H1 (cell line): ENCODE measurements around the gene AMIGO2. TPM values are rescaled to one million over a fixed set of nuclear protein-coding genes. Genes with fewer than 3 reads are reported as not detected.

Source experiments
- CTCF ChIA-PET: fragments of 300-600 bp; sonication (Branson Sonifier 250); formaldehyde crosslinking; loops from one replicate; lab custom pipeline; 2021; ENCODE audit not compliant: partially characterized antibody; lab: Charles Lee
- POLR2A ChIA-PET: fragments of 300-600 bp; sonication (Branson Sonifier 250); formaldehyde crosslinking; loops from one replicate; lab custom pipeline; 2021; ENCODE audit warnings: inconsistent platforms; ENCODE audit not compliant: partially characterized antibody; lab: Charles Lee
- DNase-seq, 2 experiments: peaks; one replicate each; pipeline versions ENCODE4 v3.0.0 to v3.0.0-alpha.2; 2010 to 2022; ENCODE audit warnings: low spot score in 2 of 2, low read depth in 1 of 2, mixed read lengths in 1 of 2
- FAIRE-seq: peaks from 2 replicates; lab custom pipeline; 2011; peaks lifted over from hg19 to GRCh38; lab: Jason Lieb, UNC
- H2AFZ ChIP-seq: 2 replicates; pipeline ENCODE4 v1.8.1; 2012; ENCODE audit warnings: low read length, inconsistent platforms
- H2AK5ac ChIP-seq: 2 replicates; pipeline ENCODE4 v1.6.1; 2013; ENCODE audit warnings: low read depth, low read length
- H2BK120ac ChIP-seq: replicated peaks from 2 replicates; pipeline ENCODE3; 2013; ENCODE audit warnings: low read depth, low read length, inconsistent platforms
- H2BK12ac ChIP-seq: 2 replicates; pipeline ENCODE4 v1.6.1; 2013; ENCODE audit warnings: low read depth, low read length
- H2BK15ac ChIP-seq: 2 replicates; pipeline ENCODE4 v1.6.1; 2013; ENCODE audit warnings: low read length
- H2BK20ac ChIP-seq: 2 replicates; pipeline ENCODE4 v1.6.1; 2013; ENCODE audit warnings: low read length
- H2BK5ac ChIP-seq: 2 replicates; pipeline ENCODE4 v1.6.1; 2013; ENCODE audit warnings: low read depth, low read length
- H3K14ac ChIP-seq: 2 replicates; pipeline ENCODE4 v1.6.1; 2013; ENCODE audit warnings: inconsistent platforms; ENCODE audit not compliant: insufficient read length
- H3K18ac ChIP-seq: 2 replicates; pipeline ENCODE4 v1.6.1; 2013; ENCODE audit warnings: low read length; ENCODE audit errors: extremely low read depth
- H3K23ac ChIP-seq: 2 replicates; pipeline ENCODE4 v1.6.1; 2013; ENCODE audit warnings: inconsistent platforms; ENCODE audit not compliant: insufficient read length
- H3K23me2 ChIP-seq: 2 replicates; pipeline ENCODE4 v1.6.1; 2013; ENCODE audit warnings: low read depth, low read length
- H3K27ac ChIP-seq: 2 replicates; pipeline ENCODE4 v1.6.1; 2011; ENCODE audit warnings: low read depth, low read length, inconsistent platforms
- H3K27me3 ChIP-seq, 4 experiments: replicated peaks in 1 of 4; 1 replicate in 1 of 4; 2 replicates in 3 of 4; pipeline versions ENCODE4 v1.6.1 to v1.8.1; 2011 to 2013; ENCODE audit warnings: low read length in 3 of 4, mild to moderate bottlenecking in 3 of 4, inconsistent platforms in 2 of 4, mixed read lengths in 2 of 4, moderate library complexity in 1 of 4; ENCODE audit not compliant: control insufficient read depth in 3 of 4, insufficient read depth in 3 of 4; ENCODE audit errors: extremely low read depth in 1 of 4
- H3K36me3 ChIP-seq, 4 experiments: 2 replicates each; pipeline versions ENCODE4 v1.6.1 to v1.8.1; 2011 to 2013; ENCODE audit warnings: mild to moderate bottlenecking in 4 of 4, low read length in 3 of 4, moderate library complexity in 2 of 4, control low read depth in 1 of 4, inconsistent platforms in 1 of 4; ENCODE audit not compliant: insufficient read depth in 4 of 4, control insufficient read depth in 2 of 4
- H3K4ac ChIP-seq: replicated peaks from 2 replicates; pipeline ENCODE3; 2013; ENCODE audit warnings: low read length, low read depth, mixed read lengths, inconsistent platforms; ENCODE audit not compliant: insufficient read length
- H3K4me1 ChIP-seq, 4 experiments: replicated peaks in 1 of 4; 1 replicate in 1 of 4; 2 replicates in 3 of 4; pipeline versions ENCODE4 v1.6.1 to v1.8.1; 2011 to 2013; ENCODE audit warnings: low read length in 3 of 4, inconsistent platforms in 2 of 4, mixed read lengths in 1 of 4; ENCODE audit not compliant: insufficient read depth in 4 of 4, control insufficient read depth in 3 of 4
- H3K4me2 ChIP-seq, 2 experiments: 2 replicates each; pipeline versions ENCODE4 v1.6.1 to v1.8.1; 2011 to 2013; ENCODE audit warnings: low read depth in 2 of 2, low read length in 2 of 2, control low read depth in 1 of 2, inconsistent platforms in 1 of 2, mild to moderate bottlenecking in 1 of 2; ENCODE audit not compliant: insufficient read depth in 1 of 2
- H3K4me3 ChIP-seq, 4 experiments: fragments of 200-600, 300-600 bp in 1 of 4; sonication (generic), shearing (Covaris generic), sonication (Bioruptor Twin) in 1 of 4; 2 replicates each; pipeline versions ENCODE4 v1.5.1 to v1.8.1; 2011 to 2016; ENCODE audit warnings: low read length in 4 of 4, low read depth in 3 of 4, control low read depth in 2 of 4, inconsistent platforms in 2 of 4, mild to moderate bottlenecking in 2 of 4, mixed read lengths in 1 of 4, moderate library complexity in 1 of 4; ENCODE audit not compliant: insufficient read depth in 2 of 4; ENCODE audit errors: extremely low read depth in 1 of 4
- H3K56ac ChIP-seq: replicated peaks from 2 replicates; pipeline ENCODE3; 2013; ENCODE audit warnings: low read depth, mild to moderate bottlenecking, mixed read lengths, low read length, inconsistent platforms; ENCODE audit not compliant: insufficient read length
- H3K79me1 ChIP-seq: 2 replicates; pipeline ENCODE4 v1.6.1; 2013; ENCODE audit warnings: low read depth, low read length, control low read depth
- H3K79me2 ChIP-seq, 2 experiments: 2 replicates each; pipeline versions ENCODE4 v1.6.1 to v1.8.1; 2012 to 2013; ENCODE audit warnings: low read length in 2 of 2, mild to moderate bottlenecking in 2 of 2, inconsistent platforms in 1 of 2; ENCODE audit not compliant: insufficient read depth in 2 of 2, control insufficient read depth in 1 of 2
- H3K9ac ChIP-seq, 4 experiments: replicated peaks in 1 of 4; 1 replicate in 1 of 4; 2 replicates in 3 of 4; pipeline versions ENCODE4 v1.6.1 to v1.8.1; 2011 to 2013; ENCODE audit warnings: low read depth in 3 of 4, low read length in 3 of 4, control low read depth in 2 of 4, mild to moderate bottlenecking in 2 of 4, moderate library complexity in 2 of 4, inconsistent platforms in 1 of 4; ENCODE audit errors: extremely low read depth in 1 of 4
- H3K9me3 ChIP-seq, 2 experiments: 2 replicates each; pipeline versions ENCODE4 v1.6.1 to v1.8.1; 2012 to 2013; ENCODE audit warnings: mild to moderate bottlenecking in 2 of 2, moderate library complexity in 2 of 2, control low read depth in 1 of 2, inconsistent platforms in 1 of 2, low read depth in 1 of 2, low read length in 1 of 2, mixed read lengths in 1 of 2; ENCODE audit not compliant: insufficient read depth in 2 of 2
- H4K20me1 ChIP-seq, 2 experiments: replicated peaks in 1 of 2; 2 replicates each; pipeline versions ENCODE3 to v1.8.1; 2011 to 2013; ENCODE audit warnings: inconsistent platforms in 2 of 2, low read length in 2 of 2, mild to moderate bottlenecking in 1 of 2; ENCODE audit not compliant: insufficient read depth in 2 of 2, control insufficient read depth in 1 of 2
- H4K5ac ChIP-seq: 2 replicates; pipeline ENCODE4 v1.6.1; 2013; ENCODE audit warnings: low read length, low read depth, mixed read lengths, inconsistent platforms; ENCODE audit not compliant: insufficient read length
- H4K8ac ChIP-seq: 2 replicates; pipeline ENCODE4 v1.8.0; 2013; ENCODE audit warnings: mild to moderate bottlenecking, moderate library complexity, low read length, inconsistent platforms; ENCODE audit not compliant: insufficient read depth; ENCODE audit errors: extremely low read depth
- H4K91ac ChIP-seq: replicated peaks from 2 replicates; pipeline ENCODE3; 2013; ENCODE audit warnings: low read length, mixed read lengths, inconsistent platforms; ENCODE audit not compliant: insufficient read length
- BRCA1 ChIP-seq: IDR thresholded peaks from 2 replicates; pipeline ENCODE4 v1.6.1; 2012; ENCODE audit warnings: low read depth, low read length, improper control_type of control experiment
- GABPA ChIP-seq: IDR thresholded peaks from 2 replicates; pipeline ENCODE4 v1.6.1; 2011; ENCODE audit warnings: mild to moderate bottlenecking, low read length, moderate library complexity, borderline replicate concordance; ENCODE audit not compliant: insufficient read depth
- RAD21 ChIP-seq, 2 experiments: IDR thresholded peaks in 1 of 2; conservative IDR thresholded peaks in 1 of 2; 2 replicates each; pipeline ENCODE4 v1.6.1; 2011; ENCODE audit warnings: low read depth in 2 of 2, low read length in 2 of 2, improper control_type of control experiment in 1 of 2, inconsistent platforms in 1 of 2, mild to moderate bottlenecking in 1 of 2, moderate library complexity in 1 of 2
- WGBS, 2 experiments: shearing (Covaris generic) in 1 of 2; methylation state at CpG; one replicate each; pipeline versions ENCODE4 v1.1.6 to v1.1.7; 2013 to 2015; ENCODE audit warnings: low lambda C conversion rate in 2 of 2, mixed read lengths in 2 of 2, inconsistent platforms in 1 of 2, low coverage in 1 of 2, missing lambda C conversion rate in 1 of 2; ENCODE audit not compliant: insufficient replicate concordance in 2 of 2, insufficient coverage in 1 of 2, insufficient read length in 1 of 2; ENCODE audit errors: extremely low coverage in 1 of 2, missing lambda C conversion rate in 1 of 2; 5-methylcytosine and 5-hydroxymethylcytosine counted together
- polyA plus RNA-seq, 7 experiments: library from polyadenylated mRNA; depleted of rRNA in 3 of 7; stranded (reverse) in 5 of 7; unstranded in 2 of 7; fragments of >200 nt in 5 of 7; fragments of 200-250 nt in 2 of 7; gene quantifications; 1 replicate in 5 of 7; 2 replicates in 1 of 7; 4 replicates in 1 of 7; pipeline versions ENCODE4 v1.2.1 to v1.2.3, GENCODE V29; 2011 to 2013; ENCODE audit warnings: missing spikeins in 2 of 7, mixed read lengths in 2 of 7
- total RNA-seq: library from RNA; stranded (reverse); fragmentation: NEBNext Ultra II Directional; extraction: Animal tissue kit (Norgen Biotek cat#: 25700); gene quantifications from 2 replicates; pipeline ENCODE4 v1.2.1, GENCODE V29; 2021

Gene AMIGO2
- total and polyA plus RNA-seq, 2 of the 8 experiments (the other 6 are each of a cell fraction or from before 2014, with no cell fraction given), result 1.7 to 3.3 TPM

DNA sequence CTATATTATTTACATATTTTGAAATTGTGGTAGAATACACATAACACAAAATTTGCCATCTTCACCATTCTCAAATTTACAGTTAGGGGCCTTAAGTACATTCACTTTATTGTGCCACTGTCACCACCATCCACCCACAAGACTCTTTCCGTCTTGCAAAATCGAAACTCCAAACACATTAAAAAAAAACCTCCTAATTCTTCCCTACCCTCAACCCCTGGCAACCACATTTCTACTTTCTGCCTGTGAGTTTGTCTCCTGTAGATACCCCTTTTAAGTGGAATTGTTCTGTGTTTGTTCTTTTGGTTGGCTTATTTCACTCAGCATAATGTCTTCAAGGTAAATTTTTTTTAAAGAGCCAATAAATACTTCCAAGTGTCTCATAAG lies 31.6 kb upstream of the AMIGO2 start:
- ChIA-PET POLR2A (interaction anchor here (1.4 kb wide), 1 partner anchor 12 kb away, joined by 3 read pairs; no protein-coding TSS in a partner anchor), CTCF (interaction anchor here (0.7 kb wide), 2 partner anchors 178 to 453 kb away, joined by 3 read pairs; no protein-coding TSS in a partner anchor)
- no peak for DNase-seq
- Histone ChIP-seq H4K5ac (no peak overlapping the region), H2BK5ac (no peak overlapping the region), H3K36me3 (no peaks in the 10 kb centered on the region), H4K20me1 (no peaks in the 10 kb centered on the region), H2BK12ac (no peak overlapping the region), H3K9ac (no peak overlapping the region), H2AFZ (no peak overlapping the region), H3K18ac (no peak overlapping the region), H3K23me2 (no peaks in the 10 kb centered on the region), H2BK120ac (no peak overlapping the region), H2BK20ac (no peak overlapping the region), H3K27ac (no peak overlapping the region), H3K4me1 (no peaks in the 10 kb centered on the region), H2AK5ac (no peak overlapping the region), H2BK15ac (no peak overlapping the region), H3K9me3 (no peaks in the 10 kb centered on the region), H3K23ac (no peak overlapping the region), H3K27me3 (no peaks in the 10 kb centered on the region), H4K8ac (no peak overlapping the region), H4K91ac (no peak overlapping the region), H3K56ac (no peak overlapping the region), H3K4me2 (no peak overlapping the region), H3K79me2 (no peaks in the 10 kb centered on the region), H3K79me1 (no peaks in the 10 kb centered on the region), H3K14ac (no peak overlapping the region), H3K4me3 (no peak overlapping the region), H3K4ac (no peak overlapping the region)
- WGBS, 2 experiments, result 89 to 100% methylated on average over 2 of the region's 2 CpGs
- no peak for FAIRE-seq
- no peak for TF ChIP-seq GABPA
- TF ChIP-seq BRCA1, result no peak
- TF ChIP-seq RAD21 (IDR thresholded peaks at IDR 0.05 in 1 of 2, conservative IDR thresholded peaks at IDR 0.05 in 1 of 2; ENCODE audit: low read depth in 2 of 2, low read length in 2 of 2), result no peak
